Measurements from ENCODE around the gene CAMLG. TPM values are rescaled to one million over a fixed set of nuclear protein-coding genes. Genes with fewer than 3 reads are reported as not detected.
"Not testable (repeated sequence)": the region's sequence is repeated elsewhere in the genome, so short reads cannot be mapped to it uniquely, and the experiment has no call there.

CAMLG gene
- total RNA-seq, 1 donor from 2014 or later = 49.6 TPM

GRCh38 chr5:134714541-134714940, 23.8 kb upstream of the CAMLG start:
- no peaks in the 10 kb centered on the region for H3K27me3 Mint-ChIP-seq (ENCODE audit: unreplicated experiment)
- DNase-seq (ENCODE audit: extremely low spot score, unreplicated experiment) = no peak
- no peak overlapping the region for H3K27ac Mint-ChIP-seq (ENCODE audit: unreplicated experiment)
- peaks cover 48% of the 10 kb centered on the region for H3K36me3 Mint-ChIP-seq (ENCODE audit: unreplicated experiment)
- H3K4me1 Mint-ChIP-seq (ENCODE audit: unreplicated experiment) = peaks cover 8% of the 10 kb centered on the region
- no peaks in the 10 kb centered on the region for H3K9me3 Mint-ChIP-seq (ENCODE audit: unreplicated experiment)
- TF ChIP-seq CTCF (IDR thresholded peaks at IDR 0.05) = no peak
- no peak overlapping the region for H3K4me3 Mint-ChIP-seq (ENCODE audit: unreplicated experiment)

GRCh38 chr5:134715466-134715865, 22.9 kb upstream of the CAMLG start:
- not testable (repeated sequence) for H3K27me3 Mint-ChIP-seq (ENCODE audit: unreplicated experiment); H3K4me3 Mint-ChIP-seq (ENCODE audit: unreplicated experiment); DNase-seq (ENCODE audit: extremely low spot score, unreplicated experiment); H3K4me1 Mint-ChIP-seq (ENCODE audit: unreplicated experiment); H3K27ac Mint-ChIP-seq (ENCODE audit: unreplicated experiment); H3K9me3 Mint-ChIP-seq (ENCODE audit: unreplicated experiment)
- peaks cover 49% of the 10 kb centered on the region for H3K36me3 Mint-ChIP-seq (ENCODE audit: unreplicated experiment)

GRCh38 chr5:134724872-134725271, 13.5 kb upstream of the CAMLG start:
- Mint-ChIP-seq H3K27me3 (ENCODE audit: unreplicated experiment) (no peaks in the 10 kb centered on the region), H3K4me1 (ENCODE audit: unreplicated experiment) (no peaks in the 10 kb centered on the region), H3K4me3 (ENCODE audit: unreplicated experiment) (no peak overlapping the region), H3K9me3 (ENCODE audit: unreplicated experiment) (no peaks in the 10 kb centered on the region), H3K36me3 (ENCODE audit: unreplicated experiment) (peaks cover 36% of the 10 kb centered on the region), H3K27ac (ENCODE audit: unreplicated experiment) (no peak overlapping the region)
- no peak for TF ChIP-seq CTCF (IDR thresholded peaks at IDR 0.05)
- no peak for DNase-seq (ENCODE audit: extremely low spot score, unreplicated experiment)

- no peak for TF ChIP-seq CTCF (IDR thresholded peaks at IDR 0.05)
- H3K9me3 Mint-ChIP-seq (ENCODE audit: unreplicated experiment) = no peaks in the 10 kb centered on the region
- H3K27me3 Mint-ChIP-seq (ENCODE audit: unreplicated experiment) = no peaks in the 10 kb centered on the region
- no peak overlapping the region for H3K27ac Mint-ChIP-seq (ENCODE audit: unreplicated experiment)
- H3K36me3 Mint-ChIP-seq (ENCODE audit: unreplicated experiment) = no peaks in the 10 kb centered on the region
- DNase-seq (ENCODE audit: extremely low spot score, unreplicated experiment) = no peak
- H3K4me1 Mint-ChIP-seq (ENCODE audit: unreplicated experiment) = peaks cover 1% of the 10 kb centered on the region
- no peak overlapping the region for H3K4me3 Mint-ChIP-seq (ENCODE audit: unreplicated experiment)
Measured at GRCh38 chr5:134732819-134733218, 5.5 kb upstream of the CAMLG start.

GRCh38 chr5:134735243-134735642, 3.1 kb upstream of the CAMLG start:
- Mint-ChIP-seq H3K27ac (ENCODE audit: unreplicated experiment) (no peak overlapping the region), H3K4me3 (ENCODE audit: unreplicated experiment) (no peak overlapping the region), H3K9me3 (ENCODE audit: unreplicated experiment) (no peaks in the 10 kb centered on the region), H3K4me1 (ENCODE audit: unreplicated experiment) (peaks cover 11% of the 10 kb centered on the region), H3K27me3 (ENCODE audit: unreplicated experiment) (no peaks in the 10 kb centered on the region), H3K36me3 (ENCODE audit: unreplicated experiment) (no peaks in the 10 kb centered on the region)
- no peak for TF ChIP-seq CTCF (IDR thresholded peaks at IDR 0.05)
- DNase-seq (ENCODE audit: extremely low spot score, unreplicated experiment) = no peak

All from osteocyte (in vitro differentiated cells).